Upper lobe of right lung (tissue), 1 donor: ENCODE results near the gene PRSS56. TPM values are rescaled to one million over a fixed set of nuclear protein-coding genes. Genes with fewer than 3 reads are reported as not detected.

ENCODE experiments used
- ATAC-seq: fragments of 200-7000 bp; cut with Tn5 transposase; one replicate; pipeline ENCODE4 v1.9.1; 2020; ENCODE audit warnings: mild to moderate bottlenecking, moderate library complexity
- DNase-seq: peaks from one replicate; pipeline ENCODE4 v3.0.0-alpha.2; 2020
- H3K27ac ChIP-seq: fragments of 200-600 bp; one replicate; pipeline ENCODE4 v1.8.0; 2022
- H3K27me3 ChIP-seq: fragments of 200-600 bp; one replicate; pipeline ENCODE4 v1.8.0; 2022; ENCODE audit warnings: mild to moderate bottlenecking
- H3K36me3 ChIP-seq: fragments of 200-600 bp; one replicate; pipeline ENCODE4 v1.8.0; 2022
- H3K4me1 ChIP-seq: fragments of 200-600 bp; one replicate; pipeline ENCODE4 v1.8.0; 2022
- H3K4me3 ChIP-seq: fragments of 200-600 bp; one replicate; pipeline ENCODE4 v1.8.0; 2022; ENCODE audit warnings: mild to moderate bottlenecking
- H3K9me3 ChIP-seq: fragments of 200-600 bp; one replicate; pipeline ENCODE4 v1.8.0; 2022
- CTCF ChIP-seq: fragments of 200-600 bp; IDR thresholded peaks from one replicate; pipeline ENCODE4 v1.8.0; 2022; ENCODE audit warnings: antibody characterized with exemption
- intact Hi-C: fragments of 100-400 bp; cut with DNase I; formaldehyde crosslinking; loops from one replicate; pipeline ENCODE4 v1.11.0; 2022
- total RNA-seq: library from RNA; stranded (reverse); fragmentation: NEBNext Ultra II Directional; extraction: Animal tissue kit (Norgen Biotek cat#: 25700); gene quantifications from one replicate; pipeline ENCODE4 v1.2.1, GENCODE V29; 2021
- donor health status: DM: no; HTN: yes; CAD: no; lungs with severe emphysema.

The PRSS56 gene
- total RNA-seq, 1 donor from 2014 or later: not detected

DNA sequence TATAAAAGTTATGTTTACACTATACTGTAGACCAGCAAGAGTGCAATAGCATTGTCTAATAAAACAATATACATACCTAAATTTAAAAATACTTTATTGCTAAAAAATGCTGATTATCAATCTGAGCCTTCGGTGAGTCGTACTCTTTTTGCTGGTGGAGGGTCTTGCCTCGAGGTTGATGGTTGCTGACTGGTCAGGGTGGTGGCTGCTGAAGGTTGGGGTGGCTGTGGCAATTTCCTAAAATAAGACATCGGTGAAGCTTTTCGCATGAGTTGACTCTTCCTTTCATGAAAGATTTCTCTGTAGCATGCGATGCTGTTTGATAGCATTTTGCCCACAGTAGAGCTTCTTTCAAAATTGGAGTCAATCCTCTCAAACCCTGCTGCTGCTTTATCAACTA is 27.8 kb downstream of the PRSS56 start:
- no peaks in the 10 kb centered on the region for H3K27me3 ChIP-seq
- TF ChIP-seq CTCF: no peak
- intact Hi-C loops: no loop called here
- DNase-seq (no peak), ATAC-seq (no peak)
- no peak overlapping the region for H3K27ac ChIP-seq
- peaks cover 21% of the 10 kb centered on the region for H3K4me1 ChIP-seq
- no peaks in the 10 kb centered on the region for H3K36me3 ChIP-seq
- H3K4me3 ChIP-seq: no peak overlapping the region
- H3K9me3 ChIP-seq: no peaks in the 10 kb centered on the region

GRCh38 chr2:232549655-232550353 is 29.6 kb downstream of the PRSS56 start:
- peaks cover 36% of the 10 kb centered on the region for H3K4me1 ChIP-seq
- H3K9me3 ChIP-seq: no peaks in the 10 kb centered on the region
- peak overlapping the region; percentile 98 for H3K27ac ChIP-seq
- DNase-seq (no peak), ATAC-seq (no peak)
- peak overlapping the region; percentile 85 for H3K4me3 ChIP-seq
- no peak for TF ChIP-seq CTCF
- no peaks in the 10 kb centered on the region for H3K27me3 ChIP-seq
- no peaks in the 10 kb centered on the region for H3K36me3 ChIP-seq
- intact Hi-C loops: no loop called here

- ATAC-seq (peak; percentile 96), DNase-seq (peak; percentile 98)
- peaks cover 7% of the 10 kb centered on the region for H3K36me3 ChIP-seq
- intact Hi-C loops: no loop called here
- H3K27ac ChIP-seq: peak within 1 kb of the TSS; percentile 98
- peak; percentile 40 for TF ChIP-seq CTCF
- no peaks in the 10 kb centered on the region for H3K9me3 ChIP-seq
- peaks cover 40% of the 10 kb centered on the region for H3K4me1 ChIP-seq
- peak within 1 kb of the TSS; percentile 85 for H3K4me3 ChIP-seq
- H3K27me3 ChIP-seq: no peaks in the 10 kb centered on the region
These were observed 30.4 kb downstream of the PRSS56 start, which contains the start of the genes EIF4E2 and TIGD1 for GRCh38 chr2:232550354-232551249. Gene EIF4E2, plus strand, starts transcription at chr2:232550689. Its CDS starts 36 bp downstream, at chr2:232550725. Gene TIGD1, minus strand, starts transcription at chr2:232550557. Its CDS starts 675 bp downstream, at chr2:232549882.

DNA sequence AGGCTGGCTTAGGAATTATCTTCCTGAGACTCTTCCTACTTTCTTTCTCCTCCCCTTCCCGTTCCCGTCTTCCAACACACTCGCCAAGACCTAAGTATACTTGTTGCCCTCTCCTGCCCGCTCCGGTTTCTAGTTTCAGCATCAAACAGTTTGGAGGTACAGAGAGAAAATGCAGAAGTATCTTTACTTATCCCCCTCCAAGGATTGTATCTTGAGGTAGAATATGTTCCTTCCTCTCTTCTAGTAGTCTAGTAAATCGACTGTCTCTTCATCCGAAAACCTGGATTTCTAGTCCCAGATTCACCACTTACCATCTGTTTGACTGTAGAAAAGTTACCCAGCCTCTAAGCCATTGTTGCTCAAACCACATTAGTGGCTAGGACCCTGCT is 31.1 kb downstream of the PRSS56 start:
- H3K4me1 ChIP-seq: peaks cover 40% of the 10 kb centered on the region
- H3K27ac ChIP-seq: peak overlapping the region; percentile 98
- H3K9me3 ChIP-seq: no peaks in the 10 kb centered on the region
- TF ChIP-seq CTCF: no peak
- no peaks in the 10 kb centered on the region for H3K27me3 ChIP-seq
- peaks cover 12% of the 10 kb centered on the region for H3K36me3 ChIP-seq
- DNase-seq (no peak), ATAC-seq (no peak)
- peak overlapping the region; percentile 85 for H3K4me3 ChIP-seq
- intact Hi-C loops: no loop called here

DNA sequence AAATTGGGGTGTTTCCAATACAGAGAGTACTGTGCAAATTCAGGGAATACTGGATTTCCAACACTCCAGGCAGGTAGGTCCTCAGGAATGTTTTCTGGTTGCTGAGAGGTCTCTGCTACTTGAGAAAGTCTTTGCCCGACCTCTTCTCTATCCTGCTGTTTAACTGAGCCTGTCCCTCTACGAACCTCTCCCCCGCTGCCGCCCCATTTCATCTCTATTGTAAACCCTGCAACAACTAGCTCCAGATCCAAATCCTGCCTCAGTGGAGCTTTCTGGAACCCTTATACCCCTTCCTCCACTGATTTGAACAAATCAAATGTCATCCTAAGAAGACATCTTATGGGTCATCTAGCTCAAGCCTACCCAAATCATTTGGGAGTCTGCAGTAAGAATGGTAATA is 31.6 kb downstream of the PRSS56 start:
- no peaks in the 10 kb centered on the region for H3K27me3 ChIP-seq
- no peak for TF ChIP-seq CTCF
- H3K4me1 ChIP-seq: peaks cover 37% of the 10 kb centered on the region
- no peak for DNase-seq
- H3K27ac ChIP-seq: peak overlapping the region; percentile 98
- H3K36me3 ChIP-seq: peaks cover 17% of the 10 kb centered on the region
- intact Hi-C loops: no loop called here
- peak overlapping the region; percentile 85 for H3K4me3 ChIP-seq
- no peak for ATAC-seq
- H3K9me3 ChIP-seq: no peaks in the 10 kb centered on the region
